Measurements from ENCODE around the gene RELB. TPM values are rescaled to one million over a fixed set of nuclear protein-coding genes. Genes with fewer than 3 reads are reported as not detected.

RELB gene
- polyA plus RNA-seq, 1 donor from 2014 or later: 1.1 TPM

DNA sequence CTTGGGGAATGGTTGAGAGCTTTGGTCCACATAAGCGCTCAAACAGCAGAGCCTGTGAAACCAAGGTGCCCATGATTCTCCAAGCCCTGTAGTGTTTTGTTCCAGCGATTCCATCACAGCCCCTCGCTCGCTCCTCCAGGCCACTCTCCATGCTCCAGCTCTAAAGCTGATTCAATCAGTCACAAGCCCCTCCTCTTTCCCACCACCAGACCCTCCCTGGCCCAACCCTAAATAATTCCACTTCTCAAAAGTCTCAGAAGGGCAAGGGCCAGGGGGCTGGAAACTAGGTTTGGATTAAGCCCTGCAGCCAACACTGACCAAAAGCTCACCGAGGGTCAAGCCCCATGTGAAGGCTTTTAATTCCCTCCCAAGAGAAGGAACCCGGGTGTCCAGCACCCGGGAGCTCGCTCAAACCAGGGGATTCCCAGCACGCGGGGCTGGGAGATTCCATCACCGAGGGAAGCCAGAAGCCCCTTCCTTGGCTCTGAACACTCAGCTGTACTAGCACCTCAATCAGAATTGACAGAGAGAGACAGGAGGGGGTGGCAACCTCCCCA is 73.6 kb downstream of the RELB start:
- Histone ChIP-seq H3K27ac (ENCODE audit: low read length) (no peak overlapping the region), H3K79me2 (replicated peaks; ENCODE audit: insufficient read depth, low read length) (peaks cover 6% of the 10 kb centered on the region), H3K9me2 (ENCODE audit: insufficient read depth, low read length) (no peaks in the 10 kb centered on the region), H3K36me3 (ENCODE audit: insufficient read depth, low read length) (no peaks in the 10 kb centered on the region), H3K4me3 (ENCODE audit: low read length) (no peak overlapping the region), H3K4me2 (ENCODE audit: low read length) (no peak overlapping the region), H2AFZ (ENCODE audit: low read depth, low read length) (no peak overlapping the region), H3K27me3 (ENCODE audit: insufficient read depth, low read depth, low read length) (peaks cover 33% of the 10 kb centered on the region), H3K9me3 (ENCODE audit: low read length) (no peaks in the 10 kb centered on the region), H3F3A (ENCODE audit: insufficient read depth, low read length, poor library complexity, severe bottlenecking) (no peaks in the 10 kb centered on the region), H3K9ac (ENCODE audit: low read length) (no peak overlapping the region), H4K20me1 (ENCODE audit: insufficient read depth) (no peaks in the 10 kb centered on the region)
- TF ChIP-seq MXI1 (conservative IDR thresholded peaks at IDR 0.05; ENCODE audit: poor library complexity, severe bottlenecking) (no peak), TAF1 (IDR thresholded peaks at IDR 0.05; ENCODE audit: low read depth) (no peak), POLR2AphosphoS5 (IDR thresholded peaks at IDR 0.05) (no peak), RAD21 (conservative IDR thresholded peaks at IDR 0.05) (no peak), EP300 (conservative IDR thresholded peaks at IDR 0.05; ENCODE audit: poor library complexity, severe bottlenecking) (no peak), SMC3 (conservative IDR thresholded peaks at IDR 0.05; ENCODE audit: poor library complexity) (no peak)
- TF ChIP-seq, protein P1, sequence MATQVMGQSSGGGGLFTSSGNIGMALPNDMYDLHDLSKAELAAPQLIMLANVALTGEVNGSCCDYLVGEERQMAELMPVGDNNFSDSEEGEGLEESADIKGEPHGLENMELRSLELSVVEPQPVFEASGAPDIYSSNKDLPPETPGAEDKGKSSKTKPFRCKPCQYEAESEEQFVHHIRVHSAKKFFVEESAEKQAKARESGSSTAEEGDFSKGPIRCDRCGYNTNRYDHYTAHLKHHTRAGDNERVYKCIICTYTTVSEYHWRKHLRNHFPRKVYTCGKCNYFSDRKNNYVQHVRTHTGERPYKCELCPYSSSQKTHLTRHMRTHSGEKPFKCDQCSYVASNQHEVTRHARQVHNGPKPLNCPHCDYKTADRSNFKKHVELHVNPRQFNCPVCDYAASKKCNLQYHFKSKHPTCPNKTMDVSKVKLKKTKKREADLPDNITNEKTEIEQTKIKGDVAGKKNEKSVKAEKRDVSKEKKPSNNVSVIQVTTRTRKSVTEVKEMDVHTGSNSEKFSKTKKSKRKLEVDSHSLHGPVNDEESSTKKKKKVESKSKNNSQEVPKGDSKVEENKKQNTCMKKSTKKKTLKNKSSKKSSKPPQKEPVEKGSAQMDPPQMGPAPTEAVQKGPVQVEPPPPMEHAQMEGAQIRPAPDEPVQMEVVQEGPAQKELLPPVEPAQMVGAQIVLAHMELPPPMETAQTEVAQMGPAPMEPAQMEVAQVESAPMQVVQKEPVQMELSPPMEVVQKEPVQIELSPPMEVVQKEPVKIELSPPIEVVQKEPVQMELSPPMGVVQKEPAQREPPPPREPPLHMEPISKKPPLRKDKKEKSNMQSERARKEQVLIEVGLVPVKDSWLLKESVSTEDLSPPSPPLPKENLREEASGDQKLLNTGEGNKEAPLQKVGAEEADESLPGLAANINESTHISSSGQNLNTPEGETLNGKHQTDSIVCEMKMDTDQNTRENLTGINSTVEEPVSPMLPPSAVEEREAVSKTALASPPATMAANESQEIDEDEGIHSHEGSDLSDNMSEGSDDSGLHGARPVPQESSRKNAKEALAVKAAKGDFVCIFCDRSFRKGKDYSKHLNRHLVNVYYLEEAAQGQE (IDR thresholded peaks at IDR 0.05; ENCODE audit: borderline replicate concordance): no peak
- TF ChIP-seq, protein P2, sequence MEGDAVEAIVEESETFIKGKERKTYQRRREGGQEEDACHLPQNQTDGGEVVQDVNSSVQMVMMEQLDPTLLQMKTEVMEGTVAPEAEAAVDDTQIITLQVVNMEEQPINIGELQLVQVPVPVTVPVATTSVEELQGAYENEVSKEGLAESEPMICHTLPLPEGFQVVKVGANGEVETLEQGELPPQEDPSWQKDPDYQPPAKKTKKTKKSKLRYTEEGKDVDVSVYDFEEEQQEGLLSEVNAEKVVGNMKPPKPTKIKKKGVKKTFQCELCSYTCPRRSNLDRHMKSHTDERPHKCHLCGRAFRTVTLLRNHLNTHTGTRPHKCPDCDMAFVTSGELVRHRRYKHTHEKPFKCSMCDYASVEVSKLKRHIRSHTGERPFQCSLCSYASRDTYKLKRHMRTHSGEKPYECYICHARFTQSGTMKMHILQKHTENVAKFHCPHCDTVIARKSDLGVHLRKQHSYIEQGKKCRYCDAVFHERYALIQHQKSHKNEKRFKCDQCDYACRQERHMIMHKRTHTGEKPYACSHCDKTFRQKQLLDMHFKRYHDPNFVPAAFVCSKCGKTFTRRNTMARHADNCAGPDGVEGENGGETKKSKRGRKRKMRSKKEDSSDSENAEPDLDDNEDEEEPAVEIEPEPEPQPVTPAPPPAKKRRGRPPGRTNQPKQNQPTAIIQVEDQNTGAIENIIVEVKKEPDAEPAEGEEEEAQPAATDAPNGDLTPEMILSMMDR (IDR thresholded peaks at IDR 0.05; ENCODE audit: poor library complexity, severe bottlenecking): no peak

DNA sequence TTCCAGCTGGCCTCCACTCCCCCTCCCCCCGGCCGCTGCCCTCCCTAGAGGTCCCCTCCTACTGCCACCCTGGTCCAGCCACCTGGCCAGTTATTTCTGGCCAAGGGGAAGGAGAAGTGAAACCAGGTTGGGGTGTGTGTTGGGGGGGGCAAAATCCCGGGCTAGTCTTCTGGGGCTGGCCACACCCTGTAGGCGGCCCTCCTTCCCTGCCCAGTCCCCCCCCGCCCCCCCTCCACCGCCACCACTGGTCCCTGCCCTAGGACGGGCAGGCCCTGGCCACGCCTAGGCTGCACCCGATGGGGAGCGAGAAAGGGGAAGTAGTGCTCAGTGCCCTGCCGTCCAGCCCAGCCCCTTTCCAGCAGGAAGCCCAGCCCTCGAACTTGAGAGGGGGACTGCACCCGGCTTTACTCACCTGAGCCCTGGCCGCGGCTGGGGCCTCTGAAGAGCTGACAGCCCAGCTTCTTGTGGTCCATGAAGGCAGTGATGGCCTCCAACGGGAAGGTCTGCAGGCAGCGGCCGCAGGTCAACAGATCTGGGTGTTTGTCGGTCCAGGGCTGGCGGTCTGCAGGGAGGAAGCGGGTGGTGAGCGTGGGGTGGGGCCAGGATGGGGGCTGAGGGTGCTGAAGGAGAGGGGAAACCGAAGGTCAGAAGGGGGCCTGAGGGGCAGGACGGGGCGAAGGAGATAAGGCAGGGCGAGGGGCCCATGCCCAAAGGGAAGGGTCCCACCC is 74.2 kb downstream of the RELB start:
- Histone ChIP-seq H3K9me2 (ENCODE audit: insufficient read depth, low read length) (no peaks in the 10 kb centered on the region), H4K20me1 (ENCODE audit: insufficient read depth) (no peaks in the 10 kb centered on the region), H3K27ac (ENCODE audit: low read length) (no peak overlapping the region), H3K79me2 (replicated peaks; ENCODE audit: insufficient read depth, low read length) (peaks cover 13% of the 10 kb centered on the region), H3K4me2 (ENCODE audit: low read length) (no peak overlapping the region), H3K4me3 (ENCODE audit: low read length) (peak overlapping the region; percentile 62), H2AFZ (ENCODE audit: low read depth, low read length) (no peak overlapping the region), H3K9me3 (ENCODE audit: low read length) (no peaks in the 10 kb centered on the region), H3K27me3 (ENCODE audit: insufficient read depth, low read depth, low read length) (peaks cover 33% of the 10 kb centered on the region), H3K9ac (ENCODE audit: low read length) (no peak overlapping the region), H3K36me3 (ENCODE audit: insufficient read depth, low read length) (no peaks in the 10 kb centered on the region), H3F3A (ENCODE audit: insufficient read depth, low read length, poor library complexity, severe bottlenecking) (no peaks in the 10 kb centered on the region)
- TF ChIP-seq TAF1 (IDR thresholded peaks at IDR 0.05; ENCODE audit: low read depth) (no peak), EZH2 (IDR thresholded peaks at IDR 0.05; ENCODE audit: borderline replicate concordance, insufficient read depth, low read length, poor library complexity, severe bottlenecking) (no peak), MXI1 (conservative IDR thresholded peaks at IDR 0.05; ENCODE audit: poor library complexity, severe bottlenecking) (no peak), EP300 (conservative IDR thresholded peaks at IDR 0.05; ENCODE audit: poor library complexity, severe bottlenecking) (no peak), SMC3 (conservative IDR thresholded peaks at IDR 0.05; ENCODE audit: poor library complexity) (no peak), RAD21 (conservative IDR thresholded peaks at IDR 0.05) (no peak), POLR2AphosphoS5 (IDR thresholded peaks at IDR 0.05) (no peak)
- TF ChIP-seq, protein P1 (IDR thresholded peaks at IDR 0.05; ENCODE audit: borderline replicate concordance): no peak
- TF ChIP-seq, protein P2 (IDR thresholded peaks at IDR 0.05; ENCODE audit: poor library complexity, severe bottlenecking): no peak

All from neural cell (in vitro differentiated cells).